ENCODE data around the gene MYEOV.

Gene MYEOV

GRCh38 chr11:69287968-69288882 lies 5.7 kb upstream of the MYEOV start:
- DNase-seq = no peak

DNA sequence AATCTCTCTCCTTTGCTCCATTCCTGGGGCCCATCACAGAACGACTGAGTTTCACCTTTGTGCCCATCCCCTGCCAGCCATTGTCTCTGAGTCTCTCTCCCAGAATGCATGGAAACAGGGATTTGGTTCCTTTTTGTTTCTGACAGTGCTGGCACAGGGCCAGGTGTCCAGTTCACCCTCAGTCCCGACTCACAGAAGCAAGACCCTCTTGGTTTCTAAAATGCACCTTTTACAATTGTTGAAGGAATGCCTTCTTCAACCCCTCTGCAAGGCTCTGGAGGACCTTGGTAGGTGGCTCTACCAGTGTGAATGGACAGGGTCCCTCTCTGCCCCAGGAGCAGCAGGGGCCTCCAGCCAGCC lies 5.1 kb upstream of the MYEOV start:
- DNase-seq = no peak

GRCh38 chr11:69290806-69291205 lies 3.1 kb upstream of the MYEOV start:
- no peak for DNase-seq

DNA sequence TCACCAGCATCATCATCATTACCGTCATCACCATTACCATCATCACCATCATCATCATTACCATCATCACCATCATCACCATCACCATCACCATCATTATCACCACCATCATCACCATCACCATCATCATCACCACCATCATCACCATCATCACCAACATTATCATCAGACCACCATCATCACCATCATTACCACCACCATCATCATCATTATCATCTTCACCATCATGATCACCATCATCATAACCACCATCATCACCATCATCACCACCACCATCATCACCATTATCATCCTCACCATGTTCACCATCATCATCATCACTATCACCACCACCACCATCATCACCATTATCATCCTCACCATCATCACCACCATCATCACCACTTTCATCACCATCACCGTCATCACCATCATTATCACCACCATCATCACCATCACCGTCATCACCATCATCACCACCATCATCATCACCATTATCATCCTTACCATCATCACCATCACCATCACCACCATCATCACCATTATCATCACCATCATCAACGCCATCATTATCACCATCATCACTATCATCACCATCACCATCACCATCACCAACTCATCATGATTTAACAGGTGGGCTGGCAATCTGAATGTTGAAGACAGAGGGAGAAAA lies 2.4 kb upstream of the MYEOV start:
- DNase-seq = no peak

- no peak for DNase-seq
These were observed 1.7 kb upstream of the MYEOV start for GRCh38 chr11:69292221-69292648.

- no peak for DNase-seq
These were observed 868 bp upstream of the MYEOV start for GRCh38 chr11:69293087-69293486.

GRCh38 chr11:69294571-69295078 lies 670 bp downstream of the MYEOV start:
- DNase-seq = no peak

DNA sequence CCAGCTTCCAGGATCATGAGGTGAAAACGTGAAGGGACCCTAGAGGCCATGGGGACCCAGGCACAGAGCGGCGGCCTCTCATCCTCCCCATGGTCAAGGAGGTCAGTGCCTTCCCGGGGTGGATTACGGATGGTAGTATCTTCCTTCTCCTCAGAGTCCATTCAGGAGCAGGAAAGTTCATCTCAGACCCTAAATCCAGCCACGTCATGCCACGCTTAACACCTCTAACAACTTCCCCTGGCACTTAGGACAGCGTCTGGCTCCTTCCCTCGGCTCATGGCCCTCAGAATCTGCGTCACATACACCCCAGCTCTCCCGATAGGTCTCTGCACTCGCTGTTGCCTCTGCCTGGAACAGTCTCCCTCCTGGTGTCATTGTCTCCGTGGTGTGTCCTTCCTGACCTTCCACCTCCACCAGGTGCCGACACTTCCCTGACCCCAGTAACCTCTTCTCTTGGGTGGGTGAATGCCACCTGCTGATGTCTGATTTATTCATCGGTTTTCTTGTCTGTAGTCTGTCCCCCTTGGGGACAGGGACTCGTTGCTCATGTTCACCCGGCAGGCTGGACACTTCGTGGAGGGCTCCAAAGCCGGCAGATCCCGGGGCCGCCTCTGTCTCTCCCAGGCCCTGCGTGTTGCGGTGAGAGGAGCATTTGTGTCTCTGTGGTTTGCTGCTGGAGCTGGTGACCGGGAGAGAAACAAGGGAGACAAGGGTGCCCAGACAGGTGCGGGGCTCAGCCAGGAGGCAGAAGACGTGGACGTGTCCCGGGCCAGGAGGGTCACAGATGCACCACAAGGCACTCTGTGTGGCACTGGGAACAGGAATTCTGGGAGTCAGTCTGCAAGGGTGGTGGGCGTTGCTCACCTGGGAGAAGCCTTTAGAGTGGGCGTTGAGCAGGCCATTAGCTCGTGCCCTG lies 1.4 kb downstream of the MYEOV start:
- DNase-seq = no peak

GRCh38 chr11:69295995-69296889 lies 2.3 kb downstream of the MYEOV start:
- no peak for DNase-seq

DNA sequence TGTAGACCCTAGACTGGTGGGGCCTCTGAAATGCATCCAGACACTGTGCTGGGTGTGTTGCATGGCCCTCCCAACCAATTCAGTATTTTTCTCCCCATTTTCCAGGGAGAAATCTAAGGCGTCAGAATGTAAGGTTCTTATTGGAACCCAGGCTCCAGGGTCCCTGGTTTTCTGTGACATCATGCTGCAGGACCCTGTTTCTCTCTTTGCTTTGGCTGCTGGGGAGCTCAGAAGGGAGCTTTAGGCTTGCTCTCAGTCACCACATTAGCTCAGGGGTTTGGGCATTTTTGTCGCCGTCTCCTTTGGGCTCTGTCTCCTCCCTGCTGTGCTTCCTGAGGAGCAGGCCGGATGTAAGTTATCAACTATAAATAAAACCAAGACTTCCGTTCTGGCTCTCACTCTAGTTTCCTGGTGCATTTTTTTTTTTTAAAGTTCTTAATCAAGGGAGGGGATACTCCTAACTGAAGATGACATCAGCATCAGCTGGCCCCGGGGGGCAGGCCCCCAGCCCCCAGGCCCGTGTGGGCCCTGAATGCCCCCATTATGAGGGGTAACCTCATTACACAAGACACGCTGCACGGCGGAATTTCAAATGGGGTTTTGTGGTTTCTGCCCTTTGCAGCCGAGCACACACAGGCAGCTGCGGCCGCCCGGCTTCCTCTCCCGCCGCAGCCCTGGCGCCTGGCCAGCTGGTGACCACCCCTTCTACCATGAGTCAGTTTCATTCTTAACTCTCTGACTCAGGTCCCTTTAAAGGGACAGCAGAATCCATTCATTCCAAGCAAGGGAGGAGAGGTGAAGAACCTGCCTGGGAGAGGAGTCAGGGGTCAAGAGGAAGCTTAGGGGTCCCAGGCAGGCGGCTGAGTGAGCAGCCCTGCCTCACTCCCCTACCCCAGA lies 3.2 kb downstream of the MYEOV start:
- DNase-seq = peak; percentile 95

GRCh38 chr11:69297787-69298266 lies 3.9 kb downstream of the MYEOV start:
- peak; percentile 54 for DNase-seq

DNA sequence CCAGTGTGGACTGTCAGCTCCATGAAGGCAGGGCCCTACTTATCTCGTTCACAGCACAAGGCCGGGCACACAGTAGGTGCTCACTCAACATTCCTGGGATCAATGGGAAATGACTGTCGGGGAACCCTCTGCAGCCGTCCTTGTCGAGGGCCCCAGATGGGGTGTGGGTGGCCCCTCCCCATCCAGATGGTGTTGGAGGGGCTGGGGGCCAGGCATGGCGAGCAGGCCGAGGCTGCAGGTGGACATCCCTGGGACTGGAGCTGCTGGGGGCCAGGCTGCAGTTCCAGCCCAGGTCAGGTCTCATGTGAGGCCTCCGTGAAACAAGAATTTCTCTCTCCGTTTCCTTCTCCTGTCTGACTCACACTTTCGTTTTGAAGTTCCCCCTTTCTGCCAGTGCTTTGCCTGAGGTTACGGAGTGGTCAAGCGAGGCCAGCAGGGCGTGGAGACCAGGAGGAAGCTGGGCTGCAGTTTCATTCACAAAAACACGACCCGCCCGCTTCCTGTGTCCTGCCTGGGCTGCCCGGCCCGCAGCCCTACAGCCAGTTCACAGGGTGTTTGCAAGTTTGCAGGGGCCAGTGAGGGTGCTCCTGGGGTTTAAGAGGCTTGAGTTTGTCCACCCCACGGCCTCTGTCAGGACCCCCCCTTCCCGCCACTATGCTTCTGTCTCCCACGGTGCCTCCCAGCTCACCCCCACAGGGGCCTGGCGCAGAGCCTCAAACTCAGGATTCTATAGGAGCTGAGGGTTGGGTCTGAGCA lies 4.5 kb downstream of the MYEOV start:
- peak; percentile 83 for DNase-seq

- no peak for DNase-seq
These were observed 5.1 kb downstream of the MYEOV start for GRCh38 chr11:69299023-69299461.

DNA sequence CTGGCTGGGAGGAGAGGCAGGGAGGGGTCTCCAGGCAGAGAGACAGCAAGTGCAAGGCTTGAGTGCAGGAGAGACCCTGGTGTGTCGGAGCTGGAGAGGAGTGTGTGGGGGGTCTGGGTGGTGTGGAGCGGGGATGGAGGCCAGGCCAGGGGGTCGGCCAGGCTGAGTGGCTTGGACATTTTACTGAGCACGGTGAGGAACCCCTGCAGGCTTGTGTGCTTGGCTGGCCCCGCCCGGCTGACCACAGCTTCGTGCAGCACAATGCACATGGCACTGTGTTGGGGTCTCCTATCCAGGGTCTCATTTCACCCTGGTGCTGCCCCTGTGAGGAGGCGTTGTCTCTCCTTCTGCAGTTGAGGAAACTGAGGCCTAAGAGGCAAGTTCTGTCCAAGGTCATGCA lies 5.6 kb downstream of the MYEOV start:
- DNase-seq = no peak

GRCh38 chr11:69300120-69301060 lies 6.4 kb downstream of the MYEOV start:
- DNase-seq = no peak

DNA sequence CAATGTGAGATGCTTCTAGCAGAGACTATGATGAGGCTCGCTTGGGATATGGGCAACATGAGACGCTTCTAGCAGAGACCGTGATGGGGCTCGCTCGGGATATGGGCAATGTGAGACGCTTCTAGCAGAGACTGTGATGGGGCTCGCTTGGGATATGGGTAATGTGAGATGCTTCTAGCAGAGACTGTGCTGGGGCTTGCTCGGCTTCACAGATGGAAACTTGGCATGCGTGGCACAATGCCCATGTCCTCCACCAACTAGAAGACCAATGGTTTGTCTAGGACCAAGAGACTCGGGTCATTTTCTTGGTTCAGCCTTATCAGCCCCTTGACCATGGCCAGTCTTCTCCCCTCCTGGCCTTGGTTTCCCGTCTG lies 7.1 kb downstream of the MYEOV start:
- DNase-seq = no peak

DNA sequence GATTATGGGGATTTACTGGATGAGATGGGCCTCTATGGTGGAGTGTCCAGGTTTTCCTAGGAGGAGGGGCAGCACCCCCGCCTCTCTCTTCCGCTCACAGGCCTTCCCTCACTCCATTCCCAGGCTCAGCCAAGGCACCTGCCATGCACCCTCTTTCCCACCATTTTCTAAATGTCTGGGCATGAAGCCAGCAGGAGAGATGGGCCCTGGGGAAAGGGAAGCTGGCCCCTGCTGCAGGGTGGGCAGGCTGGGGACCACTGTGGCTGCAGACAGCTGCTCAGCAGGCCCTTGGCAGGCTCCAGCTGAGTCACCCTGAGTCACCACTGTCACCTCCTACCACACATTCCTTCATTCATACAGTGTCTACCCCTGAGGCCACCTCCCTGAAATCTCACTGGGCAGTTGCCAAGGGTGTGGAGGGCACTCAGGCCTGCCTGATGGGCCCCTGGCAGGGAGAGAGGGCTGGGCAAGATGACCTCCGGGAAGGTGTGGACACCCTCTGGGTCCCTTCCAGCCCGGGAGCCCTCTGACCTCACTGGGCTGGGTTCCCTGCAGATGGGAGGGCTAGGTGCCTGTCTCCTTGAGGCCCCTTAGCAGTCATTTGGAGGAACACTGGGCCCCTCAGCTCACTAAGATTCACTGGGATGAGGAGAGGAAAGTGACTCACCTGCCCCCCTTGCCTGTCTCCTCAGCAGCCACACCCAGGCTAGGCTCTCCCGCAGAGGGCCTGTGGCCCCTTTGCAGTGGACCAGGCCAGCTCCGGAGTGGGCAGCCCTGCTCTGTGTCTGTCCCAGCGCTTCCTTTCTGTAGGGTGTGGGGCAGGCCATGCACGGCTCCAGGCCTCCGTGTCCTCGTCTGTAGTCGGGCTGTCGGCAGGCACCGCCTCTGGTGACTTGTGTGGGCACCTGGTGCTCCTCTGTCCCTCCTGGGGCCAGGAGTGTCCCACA lies 7.8 kb downstream of the MYEOV start:
- no peak for DNase-seq

All from femur (tissue), 1 donor.